Heart left ventricle (tissue), 16 donors: ENCODE data around the gene ROGDI. TPM values are rescaled to one million over a fixed set of nuclear protein-coding genes. Genes with fewer than 3 reads are reported as not detected.
A peak's percentile ranks its signal among the peaks of the same experiment; 100 is the strongest.

Source experiments
- ATAC-seq, 4 donors: fragments of 200-7000 bp; cut with Tn5 transposase; one replicate each; pipeline ENCODE4 v1.9.1; 2020 to 2022; ENCODE audit warnings: moderate library complexity in 4 of 4, mild to moderate bottlenecking in 3 of 4, moderate number of reproducible peaks in 1 of 4
- DNase-seq, 5 donors: peaks; one replicate each; pipeline ENCODE4 v3.0.0-alpha.2; 2020
- H3K27ac ChIP-seq, 12 donors: fragments of 200-600 bp; sonication (generic) in 4 of 12; one replicate each; pipeline versions ENCODE4 v1.5.0 to v1.8.0; 2016 to 2022; ENCODE audit warnings: mild to moderate bottlenecking in 2 of 12
- H3K27me3 ChIP-seq, 9 donors: fragments of 200-600 bp; sonication (generic) in 2 of 9; one replicate each; pipeline versions ENCODE4 v1.5.1 to v1.8.0; 2016 to 2022; ENCODE audit warnings: mild to moderate bottlenecking in 3 of 9
- H3K36me3 ChIP-seq, 9 donors: fragments of 200-600 bp; sonication (generic) in 2 of 9; one replicate each; pipeline versions ENCODE4 v1.5.0 to v1.8.0; 2018 to 2022; ENCODE audit warnings: mild to moderate bottlenecking in 2 of 9
- H3K4me1 ChIP-seq, 12 donors: fragments of 200-600 bp; sonication (generic) in 4 of 12; one replicate each; pipeline versions ENCODE4 v1.5.0 to v1.8.0; 2016 to 2022; ENCODE audit warnings: mild to moderate bottlenecking in 3 of 12
- H3K4me3 ChIP-seq, 12 donors: fragments of 200-600 bp; sonication (generic) in 4 of 12; one replicate each; pipeline versions ENCODE4 v1.5.0 to v1.8.0; 2017 to 2022; ENCODE audit warnings: mild to moderate bottlenecking in 9 of 12, moderate library complexity in 4 of 12
- H3K9me3 ChIP-seq, 12 donors: fragments of 200-600 bp; sonication (generic) in 4 of 12; one replicate each; pipeline versions ENCODE4 v1.5.0 to v1.8.0; 2016 to 2022; ENCODE audit warnings: mild to moderate bottlenecking in 1 of 12
- CTCF ChIP-seq, 12 donors: fragments of 200-600 bp; sonication (generic) in 4 of 12; IDR thresholded peaks; one replicate each; pipeline versions ENCODE4 v1.5.0 to v1.8.0; 2018 to 2022; ENCODE audit warnings: antibody characterized with exemption in 12 of 12, mild to moderate bottlenecking in 5 of 12
- POLR2A ChIP-seq, 2 donors: fragments of 450-650 bp; IDR thresholded peaks; one replicate each; pipeline ENCODE4 v1.6.1; 2017; ENCODE audit warnings: antibody characterized with exemption in 2 of 2, mild to moderate bottlenecking in 2 of 2, moderate library complexity in 2 of 2
- WGBS, 4 donors: extraction: QIAGEN DNeasy Blood & Tissue Kit in 2 of 4; methylation state at CpG; one replicate each; pipeline versions ENCODE4 v1.1.5 to v1.1.7; 2013 to 2018; 5-methylcytosine and 5-hydroxymethylcytosine counted together
- intact Hi-C, 10 donors: fragments of 100-400 bp; cut with DNase I; formaldehyde crosslinking; loops; one replicate each; pipeline versions ENCODE4 v1.11.1 to v1.14.2; 2022
- polyA plus RNA-seq, 2 donors: library from polyadenylated mRNA; stranded (reverse); fragments of 200-250 nt; gene quantifications; one replicate each; pipeline ENCODE4 v1.2.3, GENCODE V29; 2013
- total RNA-seq, 9 donors: library from RNA; depleted of rRNA in 2 of 9; stranded (reverse); fragments of >200 nt in 2 of 9; fragmentation: NEBNext Ultra II Directional in 3 of 9; extraction: Animal tissue kit (Norgen Biotek cat#: 25700) in 3 of 9; gene quantifications; one replicate each; pipeline versions ENCODE4 v1.1.0 to v1.2.4, GENCODE V29; 2016 to 2023
- donor health status: ischemic (EF 13 %, LVEDD 7.1; RV severe dilation, severe dysfunction).
- donor health status: healthy with polysubstance abuse.
- donor health status: DM: no; HTN: yes; CAD: no.
- donor health status: DM: no; HTN: no; CAD: no.
- donor health status: ischemic (EF 25% LVEDD 6.9; RV normal size, moderate dysfunction).
- donor health status: ischemic (EF 25% LVEDD 5.7; RV mildly dilated, moderate dysfunction).
- donor health status: healthy.
- donor health status: DM: yes; HTN: yes; CAD: no.
- donor health status: ischemic (EF 35%, LVEDD 5.7; RV mildly dilated, moderate dysfunction).
- donor health status: nonischemic (EF 11% LVEDD 7.7; RV severe dilation, severe dysfunction).
- donor health status: DM: yes; HTN: yes; CAD: no.
- donor health status: PGD.
- donor health status: ischemic (EF 29% LVEDD 5.4; RV normal size, mild dysfunction).
- donor health status: nonischemic (EF 23%, LVEDD 6.1; RV moderate dilation, normal function).

The ROGDI gene
- total and polyA plus RNA-seq, 11 donors = 43.4 to 167 (median 95.0) TPM

DNA sequence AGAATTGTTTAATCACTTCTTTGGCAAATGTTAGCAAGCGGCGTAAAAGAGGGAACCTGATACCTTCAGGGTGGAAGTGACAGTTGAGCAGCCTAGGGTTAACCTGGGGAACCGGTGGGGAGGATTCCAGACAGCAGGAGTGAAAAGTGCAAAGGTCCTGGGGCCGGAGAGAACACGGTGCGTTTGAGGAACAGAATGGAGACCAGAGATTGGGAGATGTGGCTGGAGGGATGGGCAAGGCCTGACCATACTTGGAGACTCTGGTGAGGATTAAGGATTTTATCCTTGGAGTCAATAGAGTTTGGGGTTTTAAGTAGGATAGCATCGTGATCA is 33.2 kb downstream of the ROGDI start:
- WGBS, 4 donors = 66 to 68% (median 67%) methylated on average over 7 of the region's 7 CpGs
- peak overlapping the region in 8 of 12 donors; percentile 70 to 90 (median 88) for H3K27ac ChIP-seq
- peak overlapping the region in 10 of 12 donors; percentile 61 to 94 (median 86) for H3K4me3 ChIP-seq
- no peaks in the 10 kb centered on the region for H3K27me3 ChIP-seq
- H3K4me1 ChIP-seq = peaks cover 9 to 37% (median 32%) of the 10 kb centered on the region in 12 donors
- no peak for TF ChIP-seq POLR2A (IDR thresholded peaks at IDR 0.05)
- no peak for TF ChIP-seq CTCF (IDR thresholded peaks at IDR 0.05)
- ATAC-seq (no peak), DNase-seq (no peak)
- intact Hi-C loops = loop anchor here in 6 of 10 donors (1.0 to 10.0 kb wide), 7 partner anchors 32 to 186 kb away; partner anchors contain the start of genes ROGDI (in 3 of the 6), ANKS3 (in 1 of the 6), DNAAF8 (in 1 of the 6) and GLYR1 (in 1 of the 6)
- peaks cover 0 to 12% (median 8%) of the 10 kb centered on the region in 9 donors for H3K36me3 ChIP-seq
- H3K9me3 ChIP-seq = no peaks in the 10 kb centered on the region

DNA sequence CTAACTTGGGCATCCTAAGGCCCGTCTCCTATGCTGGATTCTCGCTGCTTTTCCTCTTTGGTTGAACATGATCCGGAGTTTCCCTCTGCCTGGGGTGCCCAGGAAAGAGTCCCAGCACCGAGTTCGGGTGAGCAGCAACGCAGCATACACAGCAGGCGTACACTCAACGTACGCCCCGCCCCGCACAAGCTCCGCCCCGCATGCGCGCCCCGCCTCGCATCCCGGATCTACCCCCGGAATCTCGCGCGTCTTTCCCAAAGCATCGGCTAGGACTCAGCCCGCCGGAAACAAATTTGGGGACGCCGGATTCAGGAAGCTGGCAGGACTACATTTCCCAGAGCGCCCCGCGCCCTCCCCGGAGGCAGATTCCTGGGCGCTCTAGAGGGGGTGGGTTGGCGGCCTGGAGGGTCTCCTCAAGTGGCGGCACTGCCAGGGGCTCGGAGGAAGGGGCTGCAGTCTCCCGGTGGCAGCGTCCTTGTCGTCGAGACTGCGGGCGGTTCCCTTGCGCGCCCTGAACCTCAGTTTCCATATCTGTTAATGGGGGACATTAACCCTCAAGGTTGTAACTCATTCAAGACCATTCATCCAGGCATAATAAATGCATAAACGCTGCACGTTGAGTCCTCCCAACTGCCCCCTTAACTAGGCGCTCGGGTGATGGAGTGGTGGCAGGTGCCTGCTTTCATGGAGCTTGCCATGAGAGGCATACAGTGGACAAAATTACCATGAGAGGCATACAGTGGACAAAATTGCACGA is 33.7 kb downstream of the ROGDI start:
- intact Hi-C loops = loop anchor here in 6 of 10 donors (1.0 to 10.0 kb wide), 8 partner anchors 33 to 186 kb away; partner anchors contain the start of genes ROGDI (in 3 of the 6), ANKS3 (in 1 of the 6), DNAAF8 (in 1 of the 6) and GLYR1 (in 1 of the 6)
- H3K27me3 ChIP-seq = no peaks in the 10 kb centered on the region
- peak overlapping the region; percentile 36 to 94 (median 79) for H3K4me3 ChIP-seq
- ATAC-seq (peak; percentile 92 to 95 (median 94)), DNase-seq (peak; percentile 97 to 98 (median 98))
- H3K4me1 ChIP-seq = peaks cover 9 to 37% (median 32%) of the 10 kb centered on the region in 12 donors
- peaks cover 0 to 17% (median 14%) of the 10 kb centered on the region in 9 donors for H3K36me3 ChIP-seq
- 5 to 9% (median 5%) methylated on average over 27 to 48 of the region's 48 CpGs for WGBS, 4 donors
- H3K27ac ChIP-seq = peak overlapping the region; percentile 70 to 90 (median 88)
- no peak for TF ChIP-seq CTCF (IDR thresholded peaks at IDR 0.05)
- TF ChIP-seq POLR2A (IDR thresholded peaks at IDR 0.05) = peak in 1 of 2 donors; percentile 83
- H3K9me3 ChIP-seq = no peaks in the 10 kb centered on the region

DNA sequence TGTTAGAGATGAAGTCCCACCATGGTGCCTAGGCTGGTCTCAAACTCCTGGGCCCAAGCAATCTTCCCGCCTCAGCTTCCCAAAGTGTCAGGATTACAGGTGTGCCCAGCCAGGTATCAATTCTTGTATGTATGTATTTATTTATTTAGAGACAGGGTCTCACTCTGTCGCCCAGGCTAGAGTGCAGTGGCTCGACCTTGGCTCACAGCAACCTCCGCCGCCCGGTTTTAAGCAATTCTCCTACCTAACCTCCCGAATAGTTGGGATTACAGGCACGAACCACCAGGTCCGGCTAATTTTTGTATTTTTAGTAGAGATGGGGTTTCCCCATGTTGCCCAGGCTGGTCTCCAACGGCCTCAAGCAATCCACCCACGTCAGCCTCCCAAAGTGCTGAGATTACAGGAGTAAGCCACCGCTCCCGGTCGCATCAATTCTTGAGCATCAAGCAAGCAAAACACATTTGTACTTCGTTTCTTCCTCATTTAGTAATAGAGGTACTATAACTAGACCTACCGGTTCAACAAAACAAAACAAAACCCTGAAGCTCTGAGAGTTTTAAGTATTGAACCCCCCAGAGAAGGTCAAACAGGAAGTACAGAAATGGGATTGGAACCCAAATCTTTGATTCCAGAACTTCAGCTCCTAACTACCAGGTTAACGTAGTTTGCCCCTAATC is 34.4 kb downstream of the ROGDI start:
- intact Hi-C loops = loop anchor here in 7 of 10 donors (1.0 to 10.0 kb wide), 8 partner anchors 33 to 187 kb away; partner anchors contain the start of genes ANKS3 (in 3 of the 7), DNAAF8 (in 3 of the 7), ROGDI (in 3 of the 7) and GLYR1 (in 1 of the 7)
- WGBS, 4 donors = 50 to 60% (median 58%) methylated on average over 17 of the region's 17 CpGs
- peak overlapping the region; percentile 36 to 94 (median 84) for H3K4me3 ChIP-seq

More for the DNA sequence above, 34.4 kb downstream of the ROGDI start:
- Histone ChIP-seq H3K36me3 (peaks cover 0 to 24% (median 21%) of the 10 kb centered on the region in 9 donors), H3K4me1 (peaks cover 9 to 37% (median 32%) of the 10 kb centered on the region in 12 donors), H3K9me3 (no peaks in the 10 kb centered on the region), H3K27me3 (no peaks in the 10 kb centered on the region), H3K27ac (peak overlapping the region; percentile 70 to 90 (median 88))
- ATAC-seq (no peak), DNase-seq (peak in 1 of 5 donors; percentile 43)
- TF ChIP-seq POLR2A (IDR thresholded peaks at IDR 0.05) (no peak), CTCF (IDR thresholded peaks at IDR 0.05) (no peak)
